ENCODE measurements around the gene ACKR1. TPM values are rescaled to one million over a fixed set of nuclear protein-coding genes. Genes with fewer than 3 reads are reported as not detected.

Gene ACKR1, protein sequence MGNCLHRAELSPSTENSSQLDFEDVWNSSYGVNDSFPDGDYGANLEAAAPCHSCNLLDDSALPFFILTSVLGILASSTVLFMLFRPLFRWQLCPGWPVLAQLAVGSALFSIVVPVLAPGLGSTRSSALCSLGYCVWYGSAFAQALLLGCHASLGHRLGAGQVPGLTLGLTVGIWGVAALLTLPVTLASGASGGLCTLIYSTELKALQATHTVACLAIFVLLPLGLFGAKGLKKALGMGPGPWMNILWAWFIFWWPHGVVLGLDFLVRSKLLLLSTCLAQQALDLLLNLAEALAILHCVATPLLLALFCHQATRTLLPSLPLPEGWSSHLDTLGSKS
- total RNA-seq: 10 to 100 TPM; 22.4 to 74.9 (median 34.1) TPM
- 10 to 100 TPM in 1 of 3 donors, 1 to 10 TPM in 2; 3.2 to 38.8 (median 9.0) TPM for polyA plus RNA-seq

- H3K27ac ChIP-seq: peak within 1 kb of the TSS in 2 of 4 donors; percentile 0 to 6
Observed at GRCh38 chr1:159204161-159205141, at the start of gene ACKR1. Gene ACKR1, plus strand, starts transcription at chr1:159204875. Its CDS starts 85 bp downstream, at chr1:159204960.

GRCh38 chr1:159161001-159161718 is 43.5 kb upstream of the ACKR1 start:
- WGBS, 2 donors: 3 to 9% methylated on average over 4 of the region's 4 CpGs

More at GRCh38 chr1:159204161-159205141, at the start of gene ACKR1:
- Histone ChIP-seq H3K4me3 (peak within 1 kb of the TSS in 3 of 4 donors; percentile 9 to 21 (median 15)), H3K4me1 (peaks cover 0 to 16% (median 4%) of the 10 kb centered on the region in 4 donors), H3K36me3 (no peaks in the 10 kb centered on the region), H3K9me3 (no peaks in the 10 kb centered on the region), H3K27me3 (peaks cover 0 to 27% (median 6%) of the 10 kb centered on the region in 3 donors)
- WGBS, 2 donors: 47 to 65% methylated on average over 13 of the region's 13 CpGs
- no peak for TF ChIP-seq POLR2A (IDR thresholded peaks at IDR 0.05)
- no peak for TF ChIP-seq EP300 (IDR thresholded peaks at IDR 0.05)
- TF ChIP-seq, protein P1, sequence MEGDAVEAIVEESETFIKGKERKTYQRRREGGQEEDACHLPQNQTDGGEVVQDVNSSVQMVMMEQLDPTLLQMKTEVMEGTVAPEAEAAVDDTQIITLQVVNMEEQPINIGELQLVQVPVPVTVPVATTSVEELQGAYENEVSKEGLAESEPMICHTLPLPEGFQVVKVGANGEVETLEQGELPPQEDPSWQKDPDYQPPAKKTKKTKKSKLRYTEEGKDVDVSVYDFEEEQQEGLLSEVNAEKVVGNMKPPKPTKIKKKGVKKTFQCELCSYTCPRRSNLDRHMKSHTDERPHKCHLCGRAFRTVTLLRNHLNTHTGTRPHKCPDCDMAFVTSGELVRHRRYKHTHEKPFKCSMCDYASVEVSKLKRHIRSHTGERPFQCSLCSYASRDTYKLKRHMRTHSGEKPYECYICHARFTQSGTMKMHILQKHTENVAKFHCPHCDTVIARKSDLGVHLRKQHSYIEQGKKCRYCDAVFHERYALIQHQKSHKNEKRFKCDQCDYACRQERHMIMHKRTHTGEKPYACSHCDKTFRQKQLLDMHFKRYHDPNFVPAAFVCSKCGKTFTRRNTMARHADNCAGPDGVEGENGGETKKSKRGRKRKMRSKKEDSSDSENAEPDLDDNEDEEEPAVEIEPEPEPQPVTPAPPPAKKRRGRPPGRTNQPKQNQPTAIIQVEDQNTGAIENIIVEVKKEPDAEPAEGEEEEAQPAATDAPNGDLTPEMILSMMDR (IDR thresholded peaks at IDR 0.05): no peak
- peak in 1 of 4 donors; percentile 16 for TF ChIP-seq POLR2AphosphoS5 (IDR thresholded peaks at IDR 0.05)
- intact Hi-C loops (cut with DNase I): no loop called here
- no peak for DNase-seq

GRCh38 chr1:159161719-159162026 is 43.0 kb upstream of the ACKR1 start:
- TF ChIP-seq POLR2AphosphoS5 (IDR thresholded peaks at IDR 0.05): no peak
- no peak for TF ChIP-seq EP300 (IDR thresholded peaks at IDR 0.05)
- TF ChIP-seq, protein P1 (IDR thresholded peaks at IDR 0.05): no peak
- TF ChIP-seq POLR2A (IDR thresholded peaks at IDR 0.05): no peak
- Histone ChIP-seq H3K9me3 (no peaks in the 10 kb centered on the region), H3K4me1 (peaks cover 0 to 14% (median 10%) of the 10 kb centered on the region in 4 donors), H3K36me3 (no peaks in the 10 kb centered on the region), H3K4me3 (no peak overlapping the region), H3K27ac (peak overlapping the region; percentile 56 to 78 (median 74)), H3K27me3 (peaks cover 0 to 6% (median 0%) of the 10 kb centered on the region in 3 donors)
- 87 to 91% methylated on average over 1 of the region's 1 CpG for WGBS, 2 donors
- intact Hi-C loops (cut with DNase I): loop anchor here (1.0 kb wide), 2 partner anchors 37 to 53 kb away; no protein-coding TSS in a partner anchor
- no peak for DNase-seq

More at GRCh38 chr1:159161001-159161718, 43.5 kb upstream of the ACKR1 start:
- intact Hi-C loops (cut with DNase I): loop anchor here (1.0 kb wide), 2 partner anchors 37 to 53 kb away; no protein-coding TSS in a partner anchor
- Histone ChIP-seq H3K36me3 (no peaks in the 10 kb centered on the region), H3K4me1 (peaks cover 0 to 14% (median 10%) of the 10 kb centered on the region in 4 donors), H3K27ac (peak overlapping the region; percentile 63 to 78 (median 74)), H3K27me3 (peaks cover 0 to 6% (median 0%) of the 10 kb centered on the region in 3 donors), H3K4me3 (no peak overlapping the region), H3K9me3 (no peaks in the 10 kb centered on the region)
- DNase-seq: peak; percentile 88
- TF ChIP-seq POLR2AphosphoS5 (IDR thresholded peaks at IDR 0.05) (peak in 1 of 4 donors; percentile 31), POLR2A (IDR thresholded peaks at IDR 0.05) (no peak), EP300 (IDR thresholded peaks at IDR 0.05) (no peak)
- TF ChIP-seq, protein P1 (IDR thresholded peaks at IDR 0.05): peak; percentile 93 to 99 (median 98)

All from sigmoid colon (tissue), 7 donors.